AG20443 (cell line): ENCODE measurements around the gene MIA.
A peak's percentile ranks its signal among the peaks of the same experiment; 100 is the strongest.
"Not testable (repeated sequence)": the region's sequence is repeated elsewhere in the genome, so short reads cannot be mapped to it uniquely, and the experiment has no call there.

Experiments used
- DNase-seq: peaks from one replicate; pipeline ENCODE4 v3.0.0; 2012; ENCODE audit warnings: low spot score, mixed read lengths

Gene MIA

GRCh38 chr19:40750874-40751537, 24.3 kb upstream of the MIA start, which contains the start of gene SNRPA:
Gene SNRPA, plus strand, starts transcription at chr19:40751203. Its CDS starts 206 bp downstream, at chr19:40751409.
- peak; percentile 96 for DNase-seq

GRCh38 chr19:40752257-40752781, 23.0 kb upstream of the MIA start:
- no peak for DNase-seq

- no peak for DNase-seq
Observed at GRCh38 chr19:40754611-40755247, 20.6 kb upstream of the MIA start.

DNA sequence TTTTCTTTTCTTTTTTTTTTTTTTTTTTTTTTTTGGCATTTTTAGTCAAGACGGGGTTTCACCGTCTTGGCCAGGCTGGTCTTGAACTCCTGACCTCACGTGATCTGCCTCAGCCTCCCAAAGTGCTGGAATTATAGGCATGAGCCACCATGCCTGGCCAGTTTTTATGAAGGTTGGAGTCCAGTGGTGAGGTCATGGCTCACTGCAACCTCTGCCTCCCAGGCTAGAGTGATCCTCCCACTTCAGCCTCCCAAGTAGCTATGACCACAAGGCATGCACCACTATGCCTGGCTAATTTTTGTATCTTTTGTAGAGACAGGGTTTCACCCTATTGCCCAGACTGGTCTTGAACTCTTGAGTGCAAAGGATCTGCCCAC, 20.1 kb upstream of the MIA start:
- DNase-seq: no peak

DNA sequence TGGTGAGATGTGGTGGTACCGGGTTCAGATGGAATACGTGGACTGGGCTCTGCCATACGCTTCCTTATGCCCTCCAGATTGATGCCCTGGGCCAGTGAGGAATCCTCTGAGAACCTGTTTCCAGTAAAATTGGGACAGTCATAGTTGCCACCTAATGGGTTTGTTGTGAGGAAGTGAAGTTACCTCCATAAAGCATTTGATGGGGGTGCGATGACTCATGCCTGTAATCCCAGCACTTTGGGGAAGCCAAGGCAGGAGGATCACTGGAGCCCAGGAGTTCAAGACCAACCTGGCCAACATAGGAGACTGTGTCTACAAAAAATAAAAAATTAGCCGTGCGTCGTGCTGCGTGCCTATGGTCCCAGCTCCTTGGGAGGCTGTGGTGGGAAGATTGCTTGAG, 19.5 kb upstream of the MIA start:
- no peak for DNase-seq

- no peak for DNase-seq
Observed at GRCh38 chr19:40756502-40757110, 18.7 kb upstream of the MIA start.

GRCh38 chr19:40758491-40758890, 16.8 kb upstream of the MIA start:
- no peak for DNase-seq

DNA sequence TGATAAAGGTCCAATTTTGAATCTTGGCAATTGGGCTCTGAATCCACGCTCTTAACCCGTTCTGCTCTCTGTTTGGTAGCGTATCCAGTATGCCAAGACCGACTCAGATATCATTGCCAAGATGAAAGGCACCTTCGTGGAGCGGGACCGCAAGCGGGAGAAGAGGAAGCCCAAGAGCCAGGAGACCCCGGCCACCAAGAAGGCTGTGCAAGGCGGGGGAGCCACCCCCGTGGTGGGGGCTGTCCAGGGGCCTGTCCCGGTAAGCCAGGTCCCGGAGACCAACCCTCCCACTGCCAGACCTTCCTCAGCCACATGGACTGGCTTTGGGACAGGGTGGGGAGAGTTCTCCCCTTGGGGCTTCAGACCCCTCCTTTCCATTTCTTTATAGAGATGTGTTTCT, 16.0 kb upstream of the MIA start:
- DNase-seq: no peak

GRCh38 chr19:40762754-40763470, 12.4 kb upstream of the MIA start:
- no peak for DNase-seq

GRCh38 chr19:40763526-40763925, 11.8 kb upstream of the MIA start:
- no peak for DNase-seq

- DNase-seq: no peak
Observed at GRCh38 chr19:40763963-40764362, 11.4 kb upstream of the MIA start.

GRCh38 chr19:40766385-40766784, 8.9 kb upstream of the MIA start:
- not testable (repeated sequence) for DNase-seq

DNA sequence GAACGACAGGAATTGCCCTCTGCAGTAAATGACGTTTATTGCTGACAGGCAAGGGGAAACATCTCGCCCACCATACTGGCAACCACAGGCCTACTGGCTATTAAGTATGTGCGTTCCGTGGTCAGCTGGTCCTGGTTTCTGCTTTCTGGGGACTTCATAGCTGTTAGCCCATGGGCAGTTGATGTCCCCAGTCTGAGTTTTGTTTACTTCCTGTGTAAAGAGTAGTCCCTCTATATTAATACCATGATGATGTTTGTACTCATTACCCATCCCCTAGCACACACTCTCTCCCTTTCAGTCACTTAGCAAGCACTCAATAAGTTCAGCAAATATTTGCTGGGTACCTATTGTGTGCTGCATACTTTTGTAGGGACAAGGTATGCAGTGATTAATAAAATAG, 6.5 kb upstream of the MIA start:
- DNase-seq: no peak

GRCh38 chr19:40771101-40771862, 4.0 kb upstream of the MIA start:
- DNase-seq: not testable (repeated sequence)

DNA sequence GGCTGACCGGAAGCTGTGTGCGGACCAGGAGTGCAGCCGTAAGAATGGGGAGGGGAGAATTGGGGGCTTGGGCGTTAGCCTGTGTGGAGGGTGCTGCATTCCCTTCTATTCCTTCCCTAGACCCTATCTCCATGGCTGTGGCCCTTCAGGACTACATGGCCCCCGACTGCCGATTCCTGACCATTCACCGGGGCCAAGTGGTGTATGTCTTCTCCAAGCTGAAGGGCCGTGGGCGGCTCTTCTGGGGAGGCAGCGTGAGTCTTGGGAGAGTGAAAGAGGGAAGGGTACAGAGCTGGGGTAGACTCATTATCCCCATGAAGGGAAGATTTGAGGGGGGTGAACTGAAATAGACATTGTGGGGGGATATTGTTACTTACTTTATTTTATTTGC, 306 bp downstream of the MIA start:
- no peak for DNase-seq

DNA sequence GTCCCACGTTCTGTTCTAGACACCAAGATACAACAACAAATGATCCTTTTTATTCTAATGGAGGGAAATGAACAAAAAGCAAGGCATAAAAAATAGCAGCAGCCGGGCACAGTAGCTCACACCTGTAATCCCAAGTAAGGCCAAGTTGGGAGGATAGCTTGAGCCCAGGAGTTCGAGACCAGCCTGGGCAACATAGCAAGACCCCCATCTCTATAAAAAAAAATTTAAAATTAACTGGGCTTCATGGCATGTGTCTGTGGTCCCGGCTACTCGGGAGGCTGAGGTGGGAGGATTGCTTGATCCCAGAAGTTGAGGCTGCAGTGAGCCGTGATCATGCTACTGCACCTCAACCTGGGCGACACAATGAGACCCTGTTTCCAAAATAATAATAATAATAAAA, 1.0 kb downstream of the MIA start:
- no peak for DNase-seq

DNA sequence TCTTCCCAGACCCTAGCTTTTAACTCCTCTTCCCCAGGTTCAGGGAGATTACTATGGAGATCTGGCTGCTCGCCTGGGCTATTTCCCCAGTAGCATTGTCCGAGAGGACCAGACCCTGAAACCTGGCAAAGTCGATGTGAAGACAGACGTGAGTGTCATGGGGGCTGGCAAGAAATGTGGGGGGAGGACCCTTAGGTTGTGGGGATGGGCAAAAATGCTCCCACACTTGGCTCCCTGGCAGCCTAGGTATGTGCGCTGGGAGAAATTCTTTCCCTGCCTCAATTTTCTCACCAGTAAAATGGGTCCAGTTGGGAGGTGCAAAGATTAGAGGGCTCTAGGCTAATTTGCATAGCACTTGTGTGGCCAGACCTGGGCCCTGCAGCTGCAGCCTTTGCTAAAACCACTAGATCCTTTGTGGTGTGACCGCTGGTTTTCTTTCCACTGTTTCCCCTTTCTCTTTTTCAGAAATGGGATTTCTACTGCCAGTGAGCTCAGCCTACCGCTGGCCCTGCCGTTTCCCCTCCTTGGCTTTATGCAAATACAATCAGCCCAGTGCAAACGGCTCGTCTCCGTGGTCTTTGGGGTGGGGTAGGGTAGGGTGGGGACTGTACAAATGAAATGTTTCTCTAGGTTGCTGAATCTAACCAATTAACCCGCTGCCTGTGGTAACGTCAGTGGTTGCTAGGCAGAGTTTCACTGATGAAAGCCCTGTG, 1.8 kb downstream of the MIA start:
- DNase-seq: peak; percentile 88

GRCh38 chr19:40777645-40777936, 2.3 kb downstream of the MIA start:
- DNase-seq: no peak

DNA sequence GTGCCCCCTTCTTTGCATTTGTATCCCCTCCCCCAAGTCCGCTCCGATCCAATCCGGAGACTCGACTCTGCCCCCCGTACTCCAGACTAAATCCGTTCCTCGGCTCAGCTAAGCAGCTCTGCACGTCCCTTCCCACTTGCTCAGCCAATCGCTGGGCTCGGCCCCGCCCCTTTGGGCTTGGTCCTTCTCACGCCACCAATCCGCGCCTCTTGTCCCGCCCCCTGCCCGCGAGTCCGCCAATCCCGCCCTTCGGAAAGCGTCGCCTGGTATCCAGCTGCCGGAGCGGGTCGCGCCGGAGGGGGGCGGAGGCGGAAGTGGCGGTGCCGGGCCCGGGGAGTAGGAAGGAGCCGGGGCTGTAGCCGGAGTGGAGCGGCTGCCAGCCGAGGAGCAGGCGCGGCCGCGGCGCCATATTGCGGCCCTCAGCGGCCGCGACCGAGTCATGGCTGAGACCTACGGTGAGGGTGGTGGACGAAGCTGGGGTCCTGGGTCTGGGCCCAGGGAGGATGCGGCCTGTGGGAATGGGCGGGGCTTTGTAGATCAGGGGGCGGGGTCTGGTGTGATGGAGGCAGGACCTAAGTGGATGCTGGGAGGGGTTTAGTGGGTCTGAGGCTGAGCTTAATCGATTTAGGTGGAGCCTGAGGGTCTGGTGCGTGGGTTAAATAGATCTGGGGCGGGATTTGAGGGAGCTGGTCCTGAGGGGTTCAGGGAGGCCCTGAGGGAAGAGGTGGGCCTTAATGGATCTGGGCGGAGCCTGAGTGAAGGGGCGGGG, 2.8 kb downstream of the MIA start, which contains the start of gene RAB4B:
RAB4B (plus strand) TSS at position 311 of the 769 bp plus-strand sequence; CDS start at position 440, 129 bp downstream.
- peak; percentile 98 for DNase-seq

DNA sequence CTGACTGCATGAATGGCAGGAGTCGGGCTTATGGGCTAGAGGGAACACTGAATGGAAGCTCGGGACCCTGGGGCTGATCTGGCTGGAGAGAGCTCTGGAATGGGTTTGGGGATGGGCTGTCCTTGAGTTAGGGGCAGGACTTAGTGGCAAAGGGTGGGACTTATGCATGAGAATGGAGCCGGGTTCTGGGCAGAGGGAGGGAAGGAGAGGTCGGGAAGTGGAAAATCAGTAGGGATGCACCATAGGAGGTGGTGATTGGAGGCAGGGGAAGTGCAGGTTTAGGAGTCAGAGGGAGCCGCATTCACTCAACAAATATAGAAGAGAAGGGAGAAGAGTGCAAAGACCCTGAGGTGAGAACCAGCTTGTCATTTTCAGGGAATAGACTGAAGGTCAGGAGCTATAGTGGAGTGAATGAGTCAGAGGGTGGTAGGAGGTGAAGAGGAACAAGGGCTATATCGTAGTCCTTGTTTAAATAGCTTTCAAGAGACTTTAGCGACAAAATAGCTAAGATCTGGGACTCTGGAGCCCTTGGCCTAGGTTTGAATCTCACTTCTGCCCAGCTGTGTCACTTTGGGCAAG, 3.5 kb downstream of the MIA start:
- no peak for DNase-seq
